ENCODE results near the gene CLEC17A.
"Not testable (repeated sequence)": the region's sequence is repeated elsewhere in the genome, so short reads cannot be mapped to it uniquely, and the experiment has no call there.

CLEC17A gene

GRCh38 chr19:14559916-14560775, 22.7 kb upstream of the CLEC17A start:
- DNase-seq (ENCODE audit: low read depth), result no peak

GRCh38 chr19:14560776-14561108, 22.1 kb upstream of the CLEC17A start:
- no peak for DNase-seq (ENCODE audit: low read depth)

- no peak for DNase-seq (ENCODE audit: low read depth)
Observed at GRCh38 chr19:14561249-14561648, 21.6 kb upstream of the CLEC17A start.

DNA sequence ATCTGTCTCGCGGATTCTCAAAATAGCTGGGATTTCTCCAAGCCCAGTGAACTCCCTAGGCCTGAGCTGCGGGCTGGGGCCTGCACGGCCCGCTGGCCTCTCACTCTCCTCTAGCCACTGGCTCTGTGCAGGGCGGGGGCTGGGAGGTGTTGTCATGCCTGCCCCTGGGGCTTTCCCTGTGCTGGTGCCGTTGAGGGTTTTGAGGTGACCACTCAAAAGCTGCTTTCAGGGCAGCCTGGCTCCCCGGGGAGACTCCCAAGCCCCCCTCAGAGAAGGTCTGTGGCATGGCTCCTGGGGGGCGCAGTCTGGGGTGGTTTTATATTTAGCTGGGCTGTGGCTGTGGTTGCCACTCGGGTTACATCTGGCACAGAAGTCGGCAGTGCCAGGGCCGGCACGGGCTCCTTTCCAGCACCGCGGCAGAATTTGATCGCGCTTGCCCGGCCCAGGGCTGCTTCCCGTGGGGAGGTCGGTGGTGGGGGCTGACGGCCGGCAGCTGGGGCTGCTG, 21.0 kb upstream of the CLEC17A start:
- no peak for DNase-seq (ENCODE audit: low read depth)

GRCh38 chr19:14562660-14563589, 20.0 kb upstream of the CLEC17A start:
- DNase-seq (ENCODE audit: low read depth), result no peak

DNA sequence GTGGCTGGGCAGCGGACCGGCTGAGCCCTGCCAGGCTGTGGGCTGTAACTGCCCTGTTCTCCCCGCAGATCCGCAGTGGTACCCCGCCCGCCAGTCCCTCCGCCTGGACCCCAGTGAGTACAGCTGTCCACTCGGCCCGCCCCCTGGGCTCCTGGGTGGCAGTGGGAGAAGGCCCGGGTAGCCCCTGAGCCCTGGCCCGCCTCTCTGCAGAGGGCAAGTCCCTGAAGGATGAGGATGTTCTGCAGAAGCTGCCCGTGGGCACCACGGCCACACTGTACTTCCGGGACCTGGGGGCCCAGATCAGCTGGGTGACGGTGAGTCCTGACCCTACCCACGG, 19.3 kb upstream of the CLEC17A start:
- DNase-seq (ENCODE audit: low read depth), result no peak

DNA sequence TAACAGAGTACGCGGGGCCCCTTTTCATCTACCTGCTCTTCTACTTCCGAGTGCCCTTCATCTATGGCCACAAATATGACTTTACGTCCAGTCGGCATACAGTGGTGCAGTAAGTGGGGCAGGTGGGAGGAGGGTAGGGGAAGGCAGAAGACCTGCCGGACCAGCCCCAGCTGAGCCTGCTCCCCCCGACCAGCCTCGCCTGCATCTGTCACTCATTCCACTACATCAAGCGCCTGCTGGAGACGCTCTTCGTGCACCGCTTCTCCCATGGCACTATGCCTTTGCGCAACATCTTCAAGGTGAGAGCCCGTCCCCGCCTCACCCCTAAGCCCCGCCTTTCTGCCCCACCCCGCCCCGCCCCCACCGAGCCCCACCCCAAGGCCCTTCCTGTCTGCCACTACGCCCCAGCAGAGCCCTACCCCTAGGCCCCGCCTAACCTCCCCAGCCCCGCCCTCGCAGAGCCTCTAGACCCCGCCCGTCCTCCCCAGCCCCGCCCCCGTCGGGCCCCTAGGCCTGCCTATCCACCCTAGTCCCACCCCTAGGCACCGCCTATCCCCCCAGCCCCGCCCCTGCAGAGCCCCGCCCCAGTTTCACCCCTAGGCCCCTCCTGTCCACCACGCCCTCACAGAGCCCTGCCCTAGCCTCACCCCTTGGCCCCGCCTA, 18.8 kb upstream of the CLEC17A start:
- DNase-seq (ENCODE audit: low read depth), result no peak

DNA sequence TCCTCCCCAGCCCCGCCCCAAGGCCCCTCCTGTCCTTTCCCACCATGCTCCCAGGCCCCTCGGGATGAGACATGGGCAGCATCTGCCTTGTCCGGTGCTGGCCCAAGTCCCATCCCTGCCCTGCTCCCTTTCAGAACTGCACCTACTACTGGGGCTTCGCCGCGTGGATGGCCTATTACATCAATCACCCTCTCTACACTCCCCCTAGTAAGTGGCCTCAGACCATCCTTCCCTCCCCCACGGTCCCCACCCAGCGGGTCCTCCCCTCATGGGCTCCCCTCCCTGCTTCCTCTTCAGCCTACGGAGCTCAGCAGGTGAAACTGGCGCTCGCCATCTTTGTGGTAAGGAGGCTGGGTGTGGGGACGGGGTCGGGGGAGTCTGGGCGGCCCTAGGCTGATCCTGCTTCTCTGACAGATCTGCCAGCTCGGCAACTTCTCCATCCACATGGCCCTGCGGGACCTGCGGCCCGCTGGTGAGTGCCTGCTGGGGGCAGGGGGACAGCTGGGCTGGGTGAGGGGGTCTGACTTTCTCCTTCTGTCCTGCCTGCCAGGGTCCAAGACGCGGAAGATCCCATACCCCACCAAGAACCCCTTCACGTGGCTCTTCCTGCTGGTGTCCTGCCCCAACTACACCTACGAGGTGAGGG, 18.1 kb upstream of the CLEC17A start:
- not testable (repeated sequence) for DNase-seq (ENCODE audit: low read depth)

- DNase-seq (ENCODE audit: low read depth), result no peak
Observed at GRCh38 chr19:14565298-14565679, 17.6 kb upstream of the CLEC17A start.

DNA sequence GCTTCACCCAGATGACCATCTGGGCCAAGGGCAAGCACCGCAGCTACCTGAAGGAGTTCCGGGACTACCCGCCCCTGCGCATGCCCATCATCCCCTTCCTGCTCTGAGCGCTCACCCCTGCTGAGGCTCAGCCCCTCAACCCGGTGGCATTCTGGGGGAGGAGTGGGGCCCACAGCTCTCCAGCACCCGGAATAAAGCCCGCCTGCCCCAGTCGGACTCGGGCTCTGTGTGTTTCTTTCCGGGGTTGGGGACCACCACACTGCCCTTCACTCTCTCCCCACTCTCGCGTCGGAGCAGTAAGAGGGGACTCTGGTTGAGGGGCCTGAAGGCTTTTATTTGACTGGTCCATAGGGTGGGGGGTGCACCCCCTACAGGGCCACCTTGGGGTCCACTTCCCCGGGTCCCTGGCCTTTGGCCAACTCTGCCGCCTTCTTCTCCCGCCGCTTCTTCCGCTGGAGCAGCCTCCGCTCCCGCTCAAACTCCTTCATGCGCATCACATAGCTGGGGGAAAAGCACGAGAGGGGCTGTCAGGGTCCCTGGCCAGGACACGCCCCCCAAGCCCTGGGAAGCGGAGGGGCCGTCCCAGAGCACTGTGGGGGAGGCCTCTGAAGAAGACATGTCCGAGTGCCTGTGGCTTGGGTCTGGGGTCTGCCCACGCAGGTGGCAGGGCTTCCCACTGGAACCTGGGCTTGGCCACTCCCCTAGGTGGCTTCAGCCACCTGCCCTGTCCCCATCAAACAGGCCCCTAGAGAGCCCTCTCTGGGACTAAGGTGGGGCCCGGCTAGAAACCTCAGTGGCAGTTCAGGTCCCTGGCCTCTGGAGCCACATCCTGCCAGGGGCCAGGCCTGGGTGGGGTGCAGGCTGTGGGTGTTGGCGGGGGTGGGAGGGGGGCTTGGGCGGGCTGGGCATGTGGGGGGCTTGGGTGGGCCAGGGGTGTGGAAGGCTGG, 16.8 kb upstream of the CLEC17A start:
- no peak for DNase-seq (ENCODE audit: low read depth)

DNA sequence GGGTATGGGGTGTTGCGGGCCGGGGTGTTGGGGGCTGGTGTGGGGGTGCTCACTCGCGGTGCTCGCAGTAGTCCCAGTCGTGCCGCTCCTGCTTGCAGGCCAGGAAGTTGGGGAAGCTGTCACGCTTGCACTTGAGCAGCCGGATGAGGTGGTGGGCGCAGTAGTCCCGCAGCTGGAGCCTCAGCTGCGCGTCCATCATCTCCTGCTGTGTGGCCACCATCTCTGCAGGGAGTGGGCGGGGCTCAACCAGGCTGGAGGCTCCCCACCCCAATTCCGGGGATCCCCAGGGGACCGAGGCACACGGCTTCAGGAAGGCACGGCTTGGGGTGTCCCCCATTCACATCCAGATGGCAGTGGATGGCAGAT, 16.2 kb upstream of the CLEC17A start:
- no peak for DNase-seq (ENCODE audit: low read depth)

DNA sequence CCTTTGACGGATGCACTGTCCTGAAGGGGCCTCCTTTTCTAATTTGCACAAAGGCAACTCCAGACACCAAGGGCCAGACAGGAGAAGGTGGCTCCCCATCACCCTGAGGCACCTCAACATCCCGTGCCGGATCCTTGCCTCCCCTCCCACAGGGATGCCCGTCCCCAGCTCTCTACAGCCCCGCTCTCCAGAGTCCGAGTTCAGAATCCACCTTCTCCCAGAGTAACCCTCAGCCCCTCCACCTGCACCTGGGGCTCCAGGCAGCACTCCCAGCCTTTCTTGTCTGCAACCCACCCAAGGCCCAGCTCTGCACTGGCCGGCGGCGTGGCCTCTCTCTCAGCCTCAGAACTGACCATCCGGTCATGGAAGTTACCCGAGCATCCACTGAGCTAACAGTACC, 15.8 kb upstream of the CLEC17A start:
- DNase-seq (ENCODE audit: low read depth), result no peak

GRCh38 chr19:14570864-14571527, 11.9 kb upstream of the CLEC17A start:
- no peak for DNase-seq (ENCODE audit: low read depth)

DNA sequence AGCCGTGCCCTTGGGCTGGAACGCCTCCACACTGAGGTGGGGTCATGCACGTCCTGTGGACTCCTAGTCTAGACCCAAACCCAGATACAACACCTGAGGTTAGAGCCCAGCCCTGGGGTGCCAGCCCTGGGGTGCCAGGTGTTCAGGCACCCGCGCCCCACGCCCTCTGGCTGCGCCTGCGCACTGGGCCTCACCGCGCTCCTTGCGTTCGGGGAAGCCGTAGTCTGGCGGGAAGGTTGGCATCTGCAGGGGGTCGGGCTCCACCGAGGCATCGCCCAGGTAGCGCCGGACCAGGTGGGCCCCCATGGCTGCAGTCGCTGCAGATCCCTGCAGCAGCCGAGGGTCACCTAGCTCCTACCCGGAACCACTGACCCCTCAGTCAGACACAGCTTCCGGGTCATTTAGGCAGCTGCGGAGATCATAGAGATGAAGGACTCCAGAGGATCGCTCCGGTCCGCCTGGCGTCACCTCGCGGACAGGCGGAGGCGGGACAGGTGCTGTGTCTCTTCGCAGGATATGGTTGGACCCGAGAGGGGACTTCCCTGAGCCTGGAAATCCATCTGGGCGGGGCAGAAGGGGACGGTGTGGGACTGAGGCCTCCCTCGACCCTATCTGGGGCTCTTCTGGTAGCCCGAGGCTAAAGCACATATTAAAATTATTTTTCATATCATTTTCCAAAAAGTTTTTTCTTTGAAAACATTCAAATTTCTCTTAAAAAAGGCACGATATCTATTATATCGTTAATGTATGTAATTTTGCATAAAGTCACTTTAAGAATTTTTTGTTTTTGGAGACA, 11.0 kb upstream of the CLEC17A start, which contains the start of gene NDUFB7:
Gene NDUFB7, minus strand, starts transcription at position 372 of the 796 bp plus-strand sequence. Its CDS starts 66 bp downstream, at position 306.
- peak; percentile 87 for DNase-seq (ENCODE audit: low read depth)

- DNase-seq (ENCODE audit: low read depth), result no peak
Observed at GRCh38 chr19:14575428-14575980, 7.4 kb upstream of the CLEC17A start.

DNA sequence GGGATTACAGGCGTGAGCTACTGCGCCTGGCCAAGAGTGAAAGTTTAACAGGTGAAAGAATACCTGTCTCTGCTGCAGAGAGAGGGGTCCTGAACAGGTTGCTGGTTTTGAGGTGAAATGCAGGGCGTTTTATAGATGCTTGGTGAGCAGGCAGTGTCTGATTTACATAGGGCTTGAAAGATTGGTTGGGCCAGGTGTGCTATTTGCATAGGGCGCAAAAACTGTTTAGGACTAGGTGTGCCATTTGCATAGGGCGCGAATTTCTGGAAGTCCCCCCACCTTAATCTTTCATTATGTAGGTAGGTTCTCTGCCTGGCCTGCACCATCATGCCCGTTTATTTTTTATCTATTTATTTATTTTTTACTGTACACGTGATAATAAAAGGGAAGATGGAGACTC, 6.5 kb upstream of the CLEC17A start:
- DNase-seq (ENCODE audit: low read depth), result no peak

DNA sequence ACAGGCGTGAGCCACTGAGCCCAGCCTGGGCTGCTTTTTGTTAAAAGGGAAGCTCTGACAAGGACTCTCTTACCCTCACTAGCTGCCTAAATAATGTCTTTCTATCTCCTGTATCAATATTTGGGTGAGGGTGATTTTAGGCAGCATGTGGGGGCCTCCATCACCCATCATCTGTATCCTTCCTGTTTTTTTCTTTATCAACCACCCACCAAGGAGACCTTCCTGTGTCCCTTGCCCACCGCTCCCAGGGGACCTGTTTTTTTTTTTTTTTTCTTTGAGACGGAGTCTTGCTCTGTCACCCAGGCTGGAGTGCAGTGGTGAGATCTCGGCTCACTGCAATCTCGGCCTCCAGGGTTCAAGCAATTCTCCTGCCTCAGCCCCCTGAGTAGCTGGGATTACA, 5.6 kb upstream of the CLEC17A start:
- DNase-seq (ENCODE audit: low read depth), result no peak

GRCh38 chr19:14577885-14578427, 4.9 kb upstream of the CLEC17A start:
- DNase-seq (ENCODE audit: low read depth), result no peak

Data from stimulated activated CD4-positive, alpha-beta T cell treated with anti-CD3 and anti-CD28 coated beads, Interleukin-2, amount 100 ng/mL, for 4 hours (primary cell).